ENCODE results near the gene MPRIP.

GRCh38 chr17:17060001-17060922, 18.0 kb downstream of the MPRIP start:
- TF ChIP-seq CTCF (conservative IDR thresholded peaks at IDR 0.05) (no peak), EZH2 (IDR thresholded peaks at IDR 0.05; ENCODE audit: low read depth) (no peak)

All from PC-9 (cell line).